ENCODE results near the gene OR4A47. TPM values are rescaled to one million over a fixed set of nuclear protein-coding genes. Genes with fewer than 3 reads are reported as not detected.
"Not testable (repeated sequence)": the region's sequence is repeated elsewhere in the genome, so short reads cannot be mapped to it uniquely, and the experiment has no call there.

Gene OR4A47
- not detected in 2 replicates for total RNA-seq
- long read RNA-seq, result 0 reads

- not testable (repeated sequence) for H3K4me3 Mint-ChIP-seq (ENCODE audit: unreplicated experiment); H3K4me1 Mint-ChIP-seq (ENCODE audit: unreplicated experiment); H3K27me3 Mint-ChIP-seq (ENCODE audit: unreplicated experiment); H3K36me3 Mint-ChIP-seq (ENCODE audit: unreplicated experiment); H3K27ac Mint-ChIP-seq (ENCODE audit: unreplicated experiment); DNase-seq (ENCODE audit: extremely low spot score, unreplicated experiment)
- peaks cover 49% of the 10 kb centered on the region for H3K9me3 Mint-ChIP-seq (ENCODE audit: unreplicated experiment)
Observed at GRCh38 chr11:48488493-48488892, at the start of gene OR4A47. Gene OR4A47, plus strand, starts transcription at chr11:48488793. Its CDS starts 0 bp downstream, at chr11:48488793.

- H3K9me3 Mint-ChIP-seq (ENCODE audit: unreplicated experiment), result peaks cover 42% of the 10 kb centered on the region
Observed at GRCh38 chr11:48455909-48456308, 32.7 kb upstream of the OR4A47 start.

GRCh38 chr11:48473966-48474365, 14.6 kb upstream of the OR4A47 start:
- H3K27me3 Mint-ChIP-seq (ENCODE audit: unreplicated experiment); H3K4me3 Mint-ChIP-seq (ENCODE audit: unreplicated experiment); H3K4me1 Mint-ChIP-seq (ENCODE audit: unreplicated experiment); DNase-seq (ENCODE audit: extremely low spot score, unreplicated experiment); H3K27ac Mint-ChIP-seq (ENCODE audit: unreplicated experiment); H3K36me3 Mint-ChIP-seq (ENCODE audit: unreplicated experiment): not testable (repeated sequence)
- peaks cover 29% of the 10 kb centered on the region for H3K9me3 Mint-ChIP-seq (ENCODE audit: unreplicated experiment)

More at GRCh38 chr11:48455909-48456308, 32.7 kb upstream of the OR4A47 start:
- H3K4me1 Mint-ChIP-seq (ENCODE audit: unreplicated experiment); H3K27ac Mint-ChIP-seq (ENCODE audit: unreplicated experiment); H3K27me3 Mint-ChIP-seq (ENCODE audit: unreplicated experiment); H3K4me3 Mint-ChIP-seq (ENCODE audit: unreplicated experiment); H3K36me3 Mint-ChIP-seq (ENCODE audit: unreplicated experiment); DNase-seq (ENCODE audit: extremely low spot score, unreplicated experiment): not testable (repeated sequence)

- H3K27me3 Mint-ChIP-seq (ENCODE audit: unreplicated experiment); H3K4me3 Mint-ChIP-seq (ENCODE audit: unreplicated experiment); H3K36me3 Mint-ChIP-seq (ENCODE audit: unreplicated experiment); H3K27ac Mint-ChIP-seq (ENCODE audit: unreplicated experiment); H3K4me1 Mint-ChIP-seq (ENCODE audit: unreplicated experiment); DNase-seq (ENCODE audit: extremely low spot score, unreplicated experiment): not testable (repeated sequence)
- peaks cover 31% of the 10 kb centered on the region for H3K9me3 Mint-ChIP-seq (ENCODE audit: unreplicated experiment)
Observed at GRCh38 chr11:48474703-48475102, 13.9 kb upstream of the OR4A47 start.

- not testable (repeated sequence) for H3K36me3 Mint-ChIP-seq (ENCODE audit: unreplicated experiment); H3K4me1 Mint-ChIP-seq (ENCODE audit: unreplicated experiment); H3K27ac Mint-ChIP-seq (ENCODE audit: unreplicated experiment); H3K4me3 Mint-ChIP-seq (ENCODE audit: unreplicated experiment); H3K27me3 Mint-ChIP-seq (ENCODE audit: unreplicated experiment); DNase-seq (ENCODE audit: extremely low spot score, unreplicated experiment)
- peaks cover 37% of the 10 kb centered on the region for H3K9me3 Mint-ChIP-seq (ENCODE audit: unreplicated experiment)
Observed at GRCh38 chr11:48506169-48506568, 17.6 kb downstream of the OR4A47 start.

- no peak for DNase-seq (ENCODE audit: extremely low spot score, unreplicated experiment)
- peaks cover 38% of the 10 kb centered on the region for H3K9me3 Mint-ChIP-seq (ENCODE audit: unreplicated experiment)
- H3K36me3 Mint-ChIP-seq (ENCODE audit: unreplicated experiment), result no peaks in the 10 kb centered on the region
- H3K4me1 Mint-ChIP-seq (ENCODE audit: unreplicated experiment), result no peaks in the 10 kb centered on the region
- H3K27me3 Mint-ChIP-seq (ENCODE audit: unreplicated experiment), result no peaks in the 10 kb centered on the region
- TF ChIP-seq CTCF (IDR thresholded peaks at IDR 0.05), result no peak
- H3K27ac Mint-ChIP-seq (ENCODE audit: unreplicated experiment), result no peak overlapping the region
- H3K4me3 Mint-ChIP-seq (ENCODE audit: unreplicated experiment), result no peak overlapping the region
Observed at GRCh38 chr11:48538991-48539390, 50.4 kb downstream of the OR4A47 start.

Other genes with a start within 250 kb of the OR4A47 start
- gene OR4X2, start 243.7 kb upstream of the OR4A47 start, total RNA-seq, result not detected in 2 replicates
- gene OR4X1, start 224.9 kb upstream of the OR4A47 start, total RNA-seq, result not detected in 2 replicates
- gene OR4S1, start 182.6 kb upstream of the OR4A47 start, total RNA-seq, result not detected in 2 replicates
- gene OR4C3, start 163.9 kb upstream of the OR4A47 start, total RNA-seq, result not detected in 2 replicates
- not detected in 2 replicates for gene OR4C5, start 122.3 kb upstream of the OR4A47 start, total RNA-seq

Data from osteocyte (in vitro differentiated cells).